Stimulated activated CD4-positive, alpha-beta T cell treated with anti-CD3 and anti-CD28 coated beads, Interleukin-4, amount 100 ng/mL, for 1 hour (primary cell): Measurements from ENCODE around the gene NOL4L.
"Not testable (repeated sequence)": the region's sequence is repeated elsewhere in the genome, so short reads cannot be mapped to it uniquely, and the experiment has no call there.

Experiments used
- DNase-seq: peaks from one replicate; pipeline ENCODE4 v3.0.0-alpha.2; 2020

NOL4L gene

DNA sequence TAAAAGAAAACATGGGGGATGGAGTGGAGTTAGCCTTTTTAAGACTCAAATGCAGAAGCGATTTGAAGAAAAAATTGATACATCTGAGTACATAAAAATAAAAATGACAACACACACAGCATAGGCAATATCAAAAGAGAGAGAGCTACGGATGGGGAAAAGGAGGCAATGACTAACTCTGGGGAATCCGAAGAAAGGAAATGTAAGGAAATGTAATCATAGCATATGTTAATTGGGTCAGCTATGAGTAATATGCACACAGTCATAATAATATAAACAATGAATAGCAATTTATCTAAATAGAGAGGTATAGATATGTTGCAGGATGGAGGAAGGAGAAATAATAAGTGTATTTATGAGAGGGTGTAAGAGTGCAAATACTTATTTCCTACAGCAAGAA lies 83.4 kb downstream of the NOL4L start:
- no peak for DNase-seq

DNA sequence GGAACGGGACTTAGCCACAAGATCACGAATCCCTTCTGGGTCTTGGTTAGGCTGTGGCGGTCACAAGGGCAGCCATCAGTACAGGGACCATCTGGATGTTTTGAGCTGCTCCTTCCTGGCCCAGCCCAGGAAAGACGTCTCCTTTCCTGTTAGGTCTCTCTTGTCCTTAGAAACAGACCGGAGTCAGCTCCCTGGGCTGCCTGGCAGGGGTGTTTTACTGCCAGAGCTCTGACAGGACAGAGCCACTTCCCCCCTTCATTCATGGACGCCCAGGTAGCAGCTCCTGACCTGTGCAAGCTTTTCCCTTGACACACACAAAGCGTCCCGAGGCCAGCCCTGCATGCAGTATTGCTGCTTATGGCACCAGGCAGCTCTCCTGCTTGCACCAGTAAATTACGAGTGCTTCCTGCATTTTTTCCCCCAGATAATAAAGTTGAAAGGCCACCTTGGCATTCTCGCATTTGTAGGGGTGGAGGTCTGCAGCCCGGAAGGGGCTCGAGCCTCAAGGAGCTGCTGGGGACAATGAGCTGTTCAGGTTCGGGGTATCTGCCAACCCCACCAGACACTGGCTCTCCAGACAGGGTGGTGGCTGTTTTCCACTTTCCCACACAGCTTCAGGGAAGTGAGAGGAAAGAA lies 87.4 kb downstream of the NOL4L start:
- DNase-seq, result no peak

GRCh38 chr20:32496811-32497533 lies 88.2 kb downstream of the NOL4L start:
- DNase-seq, result no peak

- DNase-seq, result no peak
Measured at GRCh38 chr20:32495949-32496348, 89.2 kb downstream of the NOL4L start.

GRCh38 chr20:32495217-32495565 lies 89.9 kb downstream of the NOL4L start:
- DNase-seq, result no peak

DNA sequence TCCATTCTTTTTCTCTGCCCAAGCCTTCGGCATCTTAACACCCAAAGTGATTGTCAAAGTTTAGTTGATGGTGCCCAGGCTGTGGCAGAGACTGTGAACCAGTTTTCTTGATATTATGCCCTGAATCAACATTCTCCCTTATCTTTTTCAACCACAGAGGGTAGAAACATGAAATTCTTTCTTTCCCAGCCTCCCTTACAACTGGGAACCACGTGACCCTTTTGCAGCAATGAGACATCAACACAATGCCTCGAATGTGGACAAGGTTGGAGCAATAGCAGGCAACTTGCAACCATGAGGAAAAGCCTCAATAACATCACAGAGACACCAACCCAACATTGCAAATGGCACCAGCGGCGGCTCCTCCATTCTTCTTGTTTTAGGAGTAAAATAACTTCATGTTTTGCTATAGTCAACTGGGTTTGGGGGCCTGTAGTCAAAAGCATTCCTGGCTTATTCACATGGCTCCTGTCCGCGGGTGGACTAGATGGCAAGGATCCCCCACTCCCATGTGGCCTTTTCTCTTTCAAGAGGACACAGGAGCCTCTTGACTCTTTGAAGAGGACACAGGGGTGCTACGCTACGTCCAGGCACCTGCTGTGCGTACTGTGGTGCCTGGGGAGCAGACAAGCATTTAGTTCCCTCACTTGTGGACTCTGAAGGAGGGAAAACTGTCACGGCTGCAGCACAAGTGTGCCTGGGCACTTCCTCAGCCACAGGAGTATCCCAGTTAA lies 90.5 kb downstream of the NOL4L start:
- no peak for DNase-seq

- no peak for DNase-seq
Measured at GRCh38 chr20:32493356-32493755, 91.8 kb downstream of the NOL4L start.

- DNase-seq, result not testable (repeated sequence)
Measured at GRCh38 chr20:32491764-32492151, 93.4 kb downstream of the NOL4L start.

DNA sequence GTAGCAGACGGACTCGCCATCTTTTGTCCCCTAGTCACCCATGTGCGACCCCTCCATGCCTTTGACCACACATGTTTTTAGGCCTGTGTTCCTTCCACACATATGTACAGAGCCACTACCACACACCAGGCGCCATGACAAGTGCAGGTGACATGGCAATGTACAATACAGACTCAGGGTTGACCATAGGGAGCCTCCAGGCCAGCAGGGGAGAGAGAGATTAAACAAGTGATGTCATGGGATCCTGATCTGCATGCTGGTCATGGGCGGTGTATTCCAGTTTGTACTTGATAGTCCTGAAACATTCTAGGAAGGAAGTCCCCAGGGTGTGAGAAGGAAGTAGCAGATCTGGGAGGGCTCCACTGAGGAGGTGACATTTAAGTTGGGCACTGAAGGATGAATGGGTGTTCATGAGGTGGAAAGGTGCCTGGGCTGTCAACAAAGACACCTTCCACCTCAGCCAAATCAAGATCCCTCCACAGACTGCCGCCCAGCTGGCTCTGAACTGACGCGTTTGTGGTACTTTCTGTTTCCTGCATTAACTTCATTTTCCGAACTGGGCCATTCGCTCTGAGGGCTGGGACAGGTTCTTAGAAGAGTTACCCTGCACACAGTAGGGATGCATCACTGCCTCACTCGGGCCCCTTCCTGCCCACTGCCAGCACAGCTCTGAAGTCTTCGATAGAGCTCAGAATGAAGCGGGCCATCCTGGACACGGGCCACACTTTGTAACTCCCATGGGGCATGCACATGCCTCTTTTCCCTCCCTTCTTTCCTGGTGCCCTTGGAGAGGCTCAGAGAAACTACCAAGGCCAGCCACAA lies 94.0 kb downstream of the NOL4L start:
- DNase-seq, result no peak

GRCh38 chr20:32488066-32488838 lies 96.9 kb downstream of the NOL4L start:
- no peak for DNase-seq

GRCh38 chr20:32487381-32487780 lies 97.8 kb downstream of the NOL4L start:
- DNase-seq, result no peak

GRCh38 chr20:32485770-32486478 lies 99.2 kb downstream of the NOL4L start:
- DNase-seq, result no peak

GRCh38 chr20:32484958-32485769 lies 100.0 kb downstream of the NOL4L start:
- peak; percentile 83 for DNase-seq

DNA sequence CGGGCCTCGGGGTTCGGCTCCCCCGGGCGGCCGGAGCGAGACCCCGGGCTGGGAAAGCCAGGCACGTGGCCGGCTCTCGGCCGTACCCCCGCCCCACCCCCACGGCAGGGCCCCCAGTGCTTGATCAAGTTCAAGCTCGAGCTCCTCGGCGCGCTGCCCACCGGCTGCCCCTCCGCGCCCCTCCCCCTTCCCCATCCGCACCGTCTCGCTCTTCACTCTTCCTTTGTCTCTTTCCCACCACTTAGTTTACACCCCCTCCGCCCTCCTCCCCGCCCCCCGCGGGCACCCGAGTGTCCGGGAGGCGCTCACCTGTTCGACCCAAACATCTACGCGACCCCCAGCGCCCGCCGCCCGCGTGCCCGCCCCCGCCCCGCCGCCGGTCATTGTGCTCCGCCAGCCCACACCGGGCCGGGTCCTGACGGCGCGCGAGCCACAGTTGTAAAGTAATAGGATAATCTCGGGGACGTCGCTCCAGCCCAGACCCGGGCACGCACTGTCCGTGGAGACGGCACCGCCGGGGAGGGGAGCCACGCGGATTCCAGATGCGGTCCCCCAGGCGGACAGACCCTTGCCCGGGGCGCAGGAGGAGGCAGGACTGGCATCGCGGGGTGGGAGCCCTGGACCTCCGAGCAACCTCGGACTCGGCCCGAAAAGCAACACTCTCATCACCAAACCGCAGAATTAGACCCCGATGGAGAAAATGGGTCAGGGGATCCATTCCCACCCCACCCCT lies 100.7 kb downstream of the NOL4L start:
- DNase-seq, result peak; percentile 43

DNA sequence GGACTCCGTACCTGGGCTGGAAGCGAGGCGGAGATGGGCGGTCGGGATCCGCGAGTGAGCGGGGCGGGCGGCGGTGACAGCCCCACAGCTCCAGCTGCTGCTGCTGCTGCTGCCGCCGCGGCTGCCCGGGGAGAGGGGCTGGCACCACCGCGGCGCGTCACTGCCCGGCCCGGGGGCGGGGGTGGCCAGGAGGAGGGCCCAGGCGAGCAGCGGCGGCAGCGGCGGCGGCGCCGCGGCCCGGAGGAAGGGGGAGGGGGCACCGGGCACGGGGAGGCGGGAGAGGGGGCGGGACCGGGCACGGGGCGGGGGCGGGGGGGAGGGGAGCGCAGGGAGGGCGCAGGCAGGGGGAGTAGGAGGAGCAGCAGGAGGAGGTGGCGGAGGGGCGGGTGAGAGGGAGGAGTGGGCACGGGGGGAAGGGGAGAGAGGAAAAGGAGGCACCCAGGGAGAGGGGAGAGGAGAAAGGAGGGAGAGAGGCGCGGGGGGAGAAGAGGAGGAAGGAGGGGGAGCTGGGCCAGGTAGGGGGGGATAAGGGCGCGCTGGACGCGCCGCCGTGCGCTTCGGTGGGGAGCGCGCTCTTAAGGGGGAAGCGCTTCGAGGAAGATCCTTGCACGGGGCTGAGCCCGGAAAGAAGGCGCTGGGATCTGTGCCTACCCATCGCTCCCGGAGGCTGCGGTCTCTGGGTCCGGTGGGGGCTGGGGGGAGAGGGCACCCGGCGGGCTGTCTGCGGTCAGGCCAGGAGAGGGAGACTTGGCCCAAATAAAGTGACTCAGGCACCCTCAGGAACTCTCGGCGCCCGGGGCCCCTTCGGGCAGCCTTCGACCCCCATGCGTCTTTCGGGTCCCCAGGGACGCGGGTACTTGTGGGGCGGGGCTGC lies 101.5 kb downstream of the NOL4L start:
- DNase-seq, result peak; percentile 70

- DNase-seq, result peak; percentile 34
Measured at GRCh38 chr20:32482442-32483261, 102.5 kb downstream of the NOL4L start.

GRCh38 chr20:32482143-32482441 lies 103.0 kb downstream of the NOL4L start:
- DNase-seq, result no peak
